WI38 (cell line): Measurements from ENCODE around the gene BLNK.

Experiments
- H3K4me3 ChIP-seq: 2 replicates; pipeline ENCODE4 v1.5.1; 2011; ENCODE audit warnings: low read depth, mild to moderate bottlenecking, control low read depth, low read length
- CTCF ChIP-seq: IDR thresholded peaks from 2 replicates; pipeline ENCODE4 v1.5.1; 2012; ENCODE audit warnings: low read depth, mild to moderate bottlenecking, control low read depth, low read length

BLNK gene

GRCh38 chr10:96279191-96279641 is 7.8 kb upstream of the BLNK start:
- no peak for TF ChIP-seq CTCF
- no peak overlapping the region for H3K4me3 ChIP-seq

GRCh38 chr10:96276831-96277230 is 5.5 kb upstream of the BLNK start:
- no peak overlapping the region for H3K4me3 ChIP-seq
- no peak for TF ChIP-seq CTCF

DNA sequence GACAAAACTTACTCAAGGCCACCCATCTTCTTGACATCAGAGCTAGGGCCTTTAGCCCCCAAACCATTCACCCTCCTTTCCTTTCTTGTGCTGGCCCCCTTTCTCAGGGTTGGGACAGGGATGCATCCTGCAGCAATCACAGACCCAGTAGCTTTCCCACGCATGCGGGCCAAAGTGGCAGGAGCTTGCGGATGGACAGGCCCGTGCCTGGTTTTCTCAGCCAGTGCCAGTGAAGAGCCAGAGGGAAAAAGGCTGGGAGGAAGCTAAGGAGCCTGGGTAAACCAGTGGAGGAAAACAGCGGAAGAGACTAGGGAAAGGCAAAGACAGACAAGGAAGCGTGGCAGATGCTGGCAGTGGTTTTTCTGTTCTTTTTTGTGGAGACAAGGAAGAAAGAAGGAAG is 5.1 kb upstream of the BLNK start:
- H3K4me3 ChIP-seq: no peak overlapping the region
- TF ChIP-seq CTCF: no peak

GRCh38 chr10:96275685-96276418 is 4.5 kb upstream of the BLNK start:
- no peak overlapping the region for H3K4me3 ChIP-seq
- no peak for TF ChIP-seq CTCF

DNA sequence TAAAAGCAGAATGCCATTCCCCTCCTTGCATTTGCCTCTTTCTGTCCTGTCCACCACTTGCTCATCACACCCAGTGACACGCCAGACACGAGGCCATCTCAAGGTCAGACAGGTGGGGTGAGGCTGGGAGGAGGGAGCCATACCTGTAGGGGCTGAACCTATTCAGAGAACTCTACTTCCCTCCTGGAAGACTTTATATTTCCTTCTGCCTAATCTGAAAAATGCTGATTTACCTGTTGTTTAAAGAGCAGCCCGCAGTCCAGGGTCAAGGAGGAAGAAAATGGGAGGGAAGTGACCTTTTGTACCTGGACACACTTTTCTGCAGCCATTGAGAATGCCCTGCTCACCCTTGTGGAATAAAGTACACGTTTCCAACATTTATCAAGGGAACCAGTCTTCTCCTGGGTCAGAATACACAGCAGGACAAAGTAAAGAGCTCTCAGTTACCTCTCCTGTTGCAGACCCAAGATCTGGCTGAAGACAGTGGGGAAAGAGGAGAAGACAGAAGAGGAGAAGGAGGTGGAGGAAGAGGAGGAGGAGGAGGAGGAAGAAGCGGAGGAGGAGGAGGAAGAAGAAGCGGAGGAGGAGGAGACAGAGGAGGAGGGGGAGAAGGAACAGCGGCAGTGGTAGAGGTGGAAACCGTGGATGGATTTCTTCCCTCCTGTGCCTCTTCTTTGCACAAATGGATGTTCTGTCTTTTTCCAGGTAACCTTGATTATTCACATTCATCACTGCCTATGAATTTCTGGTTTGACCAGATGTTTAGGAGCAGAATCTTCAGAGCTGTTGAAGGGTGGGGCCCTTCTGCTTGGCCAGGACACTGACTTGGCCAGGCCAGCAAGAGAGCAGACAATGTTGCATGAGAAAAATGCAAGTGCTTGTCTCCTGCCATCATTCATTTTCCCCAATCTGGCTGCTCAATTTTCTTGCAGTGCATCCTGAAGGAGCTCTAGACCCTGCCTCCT is 1.2 kb upstream of the BLNK start:
- no peak for TF ChIP-seq CTCF
- no peak overlapping the region for H3K4me3 ChIP-seq

- no peak overlapping the region for H3K4me3 ChIP-seq
- no peak for TF ChIP-seq CTCF
Measured at GRCh38 chr10:96270571-96270970, 798 bp downstream of the BLNK start.
